CD4-positive, alpha-beta T cell (primary cell): ENCODE data around the gene TOMM40L. TPM values are rescaled to one million over a fixed set of nuclear protein-coding genes. Genes with fewer than 3 reads are reported as not detected.

Source experiments
- ATAC-seq: fragments of 200-7000 bp; cut with Tn5 transposase; one replicate; pipeline ENCODE4 v1.10.0; 2022; ENCODE audit warnings: mild to moderate bottlenecking; ENCODE audit not compliant: poor library complexity
- CTCF ChIA-PET: fragments of 350-600 bp; sonication (Branson Sonifier 250); formaldehyde crosslinking; loops from one replicate; lab custom pipeline; 2021; ENCODE audit warnings: antibody characterized with exemption, inconsistent platforms; lab: Charles Lee
- POLR2A ChIA-PET: fragments of 350-600 bp; sonication (Branson Sonifier 250); formaldehyde crosslinking; loops from one replicate; lab custom pipeline; 2021; ENCODE audit warnings: antibody characterized with exemption, inconsistent platforms; lab: Charles Lee
- DNase-seq, 14 experiments: peaks; one replicate each; pipeline ENCODE4 v3.0.0-alpha.2; 2013 to 2020; ENCODE audit warnings: mixed read lengths in 2 of 14
- H3K27ac ChIP-seq, 2 donors: one replicate each; pipeline versions ENCODE4 v1.5.1 to v1.7.0; 2013; ENCODE audit warnings: low read length in 2 of 2, low read depth in 1 of 2, mild to moderate bottlenecking in 1 of 2
- H3K27me3 ChIP-seq, 2 experiments: 1 replicate in 1 of 2; 2 replicates in 1 of 2; pipeline versions ENCODE4 v1.6.1 to v1.7.0; 2013; ENCODE audit warnings: low read length in 2 of 2, control low read depth in 1 of 2, mild to moderate bottlenecking in 1 of 2, moderate library complexity in 1 of 2; ENCODE audit not compliant: insufficient read depth in 2 of 2, control insufficient read depth in 1 of 2
- H3K36me3 ChIP-seq: one replicate; pipeline ENCODE4 v1.6.1; 2013; ENCODE audit warnings: low read length, control low read depth; ENCODE audit not compliant: insufficient read depth
- H3K4me1 ChIP-seq: one replicate; pipeline ENCODE4 v1.6.1; 2013; ENCODE audit warnings: low read length, control low read depth; ENCODE audit not compliant: insufficient read depth
- H3K4me3 ChIP-seq: one replicate; pipeline ENCODE4 v1.5.1; 2013; ENCODE audit warnings: mild to moderate bottlenecking, low read length, moderate library complexity
- H3K9me3 ChIP-seq, 2 experiments: 1 replicate in 1 of 2; 2 replicates in 1 of 2; pipeline versions ENCODE4 v1.6.1 to v1.7.0; 2013; ENCODE audit warnings: low read length in 2 of 2, mild to moderate bottlenecking in 2 of 2, control low read depth in 1 of 2, moderate library complexity in 1 of 2; ENCODE audit not compliant: control insufficient read depth in 1 of 2, insufficient read depth in 1 of 2
- H3K27ac Mint-ChIP-seq: one replicate; pipeline ENCODE4 v1.8.0; 2020; ENCODE audit warnings: mixed read lengths
- H3K27me3 Mint-ChIP-seq: one replicate; pipeline ENCODE4 v1.8.0; 2021; ENCODE audit warnings: mixed read lengths
- H3K36me3 Mint-ChIP-seq: one replicate; pipeline ENCODE4 v1.8.0; 2021; ENCODE audit warnings: low read depth, mixed read lengths
- H3K4me1 Mint-ChIP-seq: one replicate; pipeline ENCODE4 v1.8.0; 2021; ENCODE audit warnings: low read depth, mixed read lengths
- H3K4me3 Mint-ChIP-seq: one replicate; pipeline ENCODE4 v1.8.0; 2020; ENCODE audit warnings: mild to moderate bottlenecking, mixed read lengths
- H3K9me3 Mint-ChIP-seq: one replicate; pipeline ENCODE4 v1.8.0; 2020; ENCODE audit warnings: mixed read lengths
- intact Hi-C, 2 experiments: fragments of 100-400 bp; cut with DNase I in 1 of 2; cut with micrococcal nuclease in 1 of 2; formaldehyde crosslinking; loops; one replicate each; pipeline versions ENCODE4 v1.15.1 to v1.9.0; 2023 to 2025; cut with DNase I, micrococcal nuclease
- microRNA-seq: library from miRNA; unstranded; fragments of <30 nt; microRNA quantifications from one replicate; pipeline ENCODE4 v1.2.0, GENCODE V29; 2021; ENCODE audit warnings: borderline microRNAs expressed, borderline replicate concordance
- total RNA-seq, 174 experiments: library from RNA in 2 of 174; stranded (reverse) in 2 of 174; gene quantifications; one replicate each; pipeline ENCODE4 v1.2.3 and lab custom pipeline; 2021 to 2026
- TF ChIP-seq, protein P1 (sequence below): fragments of 200-600 bp; IDR thresholded peaks from one replicate; pipeline ENCODE4 v1.8.0; 2022; ENCODE audit warnings: antibody characterized with exemption, mild to moderate bottlenecking

The TOMM40L gene
- total RNA-seq, 2 experiments from 2014 or later: 3.2 to 4.1 TPM

- H3K27me3 ChIP-seq: no peaks in the 10 kb centered on the region
- Mint-ChIP-seq H3K27ac (no peak overlapping the region), H3K4me3 (no peak overlapping the region), H3K4me1 (no peaks in the 10 kb centered on the region), H3K9me3 (no peaks in the 10 kb centered on the region), H3K27me3 (peaks cover 17% of the 10 kb centered on the region), H3K36me3 (no peaks in the 10 kb centered on the region)
- ChIA-PET POLR2A (no interaction called here), CTCF (no interaction called here)
- no peak overlapping the region for H3K4me3 ChIP-seq
- H3K27ac ChIP-seq: no peak overlapping the region
- no peaks in the 10 kb centered on the region for H3K9me3 ChIP-seq
- intact Hi-C loops: no loop called here
- H3K4me1 ChIP-seq: no peaks in the 10 kb centered on the region
- TF ChIP-seq, protein P1, sequence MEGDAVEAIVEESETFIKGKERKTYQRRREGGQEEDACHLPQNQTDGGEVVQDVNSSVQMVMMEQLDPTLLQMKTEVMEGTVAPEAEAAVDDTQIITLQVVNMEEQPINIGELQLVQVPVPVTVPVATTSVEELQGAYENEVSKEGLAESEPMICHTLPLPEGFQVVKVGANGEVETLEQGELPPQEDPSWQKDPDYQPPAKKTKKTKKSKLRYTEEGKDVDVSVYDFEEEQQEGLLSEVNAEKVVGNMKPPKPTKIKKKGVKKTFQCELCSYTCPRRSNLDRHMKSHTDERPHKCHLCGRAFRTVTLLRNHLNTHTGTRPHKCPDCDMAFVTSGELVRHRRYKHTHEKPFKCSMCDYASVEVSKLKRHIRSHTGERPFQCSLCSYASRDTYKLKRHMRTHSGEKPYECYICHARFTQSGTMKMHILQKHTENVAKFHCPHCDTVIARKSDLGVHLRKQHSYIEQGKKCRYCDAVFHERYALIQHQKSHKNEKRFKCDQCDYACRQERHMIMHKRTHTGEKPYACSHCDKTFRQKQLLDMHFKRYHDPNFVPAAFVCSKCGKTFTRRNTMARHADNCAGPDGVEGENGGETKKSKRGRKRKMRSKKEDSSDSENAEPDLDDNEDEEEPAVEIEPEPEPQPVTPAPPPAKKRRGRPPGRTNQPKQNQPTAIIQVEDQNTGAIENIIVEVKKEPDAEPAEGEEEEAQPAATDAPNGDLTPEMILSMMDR: no peak
- no peak for ATAC-seq
- DNase-seq: no peak
- H3K36me3 ChIP-seq: no peaks in the 10 kb centered on the region
Observed at GRCh38 chr1:161273402-161273801, 47.5 kb downstream of the TOMM40L start.

- H3K4me1 Mint-ChIP-seq: no peaks in the 10 kb centered on the region
- peaks cover 17% of the 10 kb centered on the region for H3K27me3 Mint-ChIP-seq
Observed at GRCh38 chr1:161274874-161275273, 49.0 kb downstream of the TOMM40L start.

More at GRCh38 chr1:161274874-161275273, 49.0 kb downstream of the TOMM40L start:
- Histone ChIP-seq H3K27ac (no peak overlapping the region), H3K9me3 (no peaks in the 10 kb centered on the region), H3K4me1 (no peaks in the 10 kb centered on the region), H3K36me3 (no peaks in the 10 kb centered on the region), H3K27me3 (no peaks in the 10 kb centered on the region), H3K4me3 (no peak overlapping the region)
- intact Hi-C loops: no loop called here
- DNase-seq (no peak), ATAC-seq (no peak)
- TF ChIP-seq, protein P1: no peak
- H3K9me3 Mint-ChIP-seq: no peaks in the 10 kb centered on the region
- ChIA-PET POLR2A (no interaction called here), CTCF (no interaction called here)
- H3K27ac Mint-ChIP-seq: no peak overlapping the region
- H3K4me3 Mint-ChIP-seq: no peak overlapping the region
- H3K36me3 Mint-ChIP-seq: no peaks in the 10 kb centered on the region

Small RNAs within 50 kb of the gene (microRNA-seq; reads per million reads assigned to microRNA genes)
- gene MIR5187: not detected

Other genes with a start within 250 kb of the TOMM40L start
- gene F11R, start 204.9 kb upstream of the TOMM40L start, total RNA-seq: 10 to 100 TPM; 15.2 to 16.2 TPM
- 10 to 100 TPM; 38.0 to 40.3 TPM for gene TSTD1, start 187.1 kb upstream of the TOMM40L start, total RNA-seq
- 10 to 100 TPM; 93.5 to 99.1 TPM for gene USF1, start 180.1 kb upstream of the TOMM40L start, total RNA-seq
- 10 to 100 TPM; 76.6 to 78.9 TPM for gene ARHGAP30, start 156.2 kb upstream of the TOMM40L start, total RNA-seq
- under 1 TPM; 0.22 TPM for gene NECTIN4, start 136.5 kb upstream of the TOMM40L start, total RNA-seq
- gene KLHDC9, start 127.7 kb upstream of the TOMM40L start, total RNA-seq: under 1 TPM in 1 of 2 experiments, not detected in 1; 0.41 TPM
- gene PFDN2, start 108.0 kb upstream of the TOMM40L start, total RNA-seq: 10 to 100 TPM; 46.2 to 57.7 TPM
- 10 to 100 TPM; 15.9 to 18.0 TPM for gene NIT1, start 108.0 kb upstream of the TOMM40L start, total RNA-seq
- gene DEDD, start 93.4 kb upstream of the TOMM40L start, total RNA-seq: 10 to 100 TPM; 35.5 to 36.6 TPM
- gene UFC1, start 72.1 kb upstream of the TOMM40L start, total RNA-seq: 10 to 100 TPM; 96.6 to 97.8 TPM
- 10 to 100 TPM; 44.4 to 45.6 TPM for gene USP21, start 66.6 kb upstream of the TOMM40L start, total RNA-seq
- 10 to 100 TPM; 28.6 to 31.5 TPM for gene PPOX, start 59.6 kb upstream of the TOMM40L start, total RNA-seq
- 10 to 100 TPM; 40.8 to 44.3 TPM for gene B4GALT3, start 48.6 kb upstream of the TOMM40L start, total RNA-seq
- under 1 TPM; 0.28 to 0.60 TPM for gene ADAMTS4, start 27.0 kb upstream of the TOMM40L start, total RNA-seq
- 10 to 100 TPM; 49.9 to 55.7 TPM for gene NDUFS2, start 23.7 kb upstream of the TOMM40L start, total RNA-seq
- gene FCER1G, start 10.8 kb upstream of the TOMM40L start, total RNA-seq: 1 to 10 TPM; 2.0 TPM
- gene APOA2, start 2.4 kb upstream of the TOMM40L start, total RNA-seq: not detected
- gene NR1I3, start 12.1 kb downstream of the TOMM40L start, total RNA-seq: not detected
- gene PCP4L1, start 32.7 kb downstream of the TOMM40L start, total RNA-seq: not detected
- 1 to 10 TPM; 3.1 to 3.2 TPM for gene MPZ, start 83.9 kb downstream of the TOMM40L start, total RNA-seq
- 10 to 100 TPM; 33.0 to 37.2 TPM for gene SDHC, start 88.3 kb downstream of the TOMM40L start, total RNA-seq
- not detected for gene CFAP126, start 141.8 kb downstream of the TOMM40L start, total RNA-seq